ENCODE data around the gene UGGT1. TPM values are rescaled to one million over a fixed set of nuclear protein-coding genes. Genes with fewer than 3 reads are reported as not detected.

UGGT1 gene
- total RNA-seq, 1 donor from 2014 or later, result 49.8 TPM

DNA sequence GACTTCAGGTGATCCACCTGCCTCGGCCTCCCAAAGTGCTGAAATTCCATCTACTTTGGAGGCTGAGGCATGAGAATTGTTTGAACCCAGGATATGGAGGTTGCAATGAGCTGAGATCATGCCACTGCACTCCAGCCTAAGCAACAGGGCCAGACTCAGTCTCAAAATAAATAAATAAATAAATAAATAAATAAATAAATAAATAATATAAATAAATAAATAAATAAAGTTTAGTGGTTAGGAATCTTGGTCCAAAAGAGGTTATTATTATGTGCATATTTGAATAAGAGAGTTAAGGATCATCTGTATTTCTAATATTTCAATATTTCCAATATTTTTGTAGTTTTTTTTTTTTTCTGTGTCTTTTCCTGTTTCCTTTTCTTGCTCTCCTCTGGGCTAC is 136.9 kb downstream of the UGGT1 start:
- Histone ChIP-seq H3K36me3 (ENCODE audit: control insufficient read depth, insufficient read depth, low read length) (no peaks in the 10 kb centered on the region), H3K27me3 (ENCODE audit: control insufficient read depth, insufficient read depth, low read length) (no peaks in the 10 kb centered on the region), H3K4me3 (ENCODE audit: low read depth, low read length) (no peak overlapping the region)
- TF ChIP-seq, protein P1, sequence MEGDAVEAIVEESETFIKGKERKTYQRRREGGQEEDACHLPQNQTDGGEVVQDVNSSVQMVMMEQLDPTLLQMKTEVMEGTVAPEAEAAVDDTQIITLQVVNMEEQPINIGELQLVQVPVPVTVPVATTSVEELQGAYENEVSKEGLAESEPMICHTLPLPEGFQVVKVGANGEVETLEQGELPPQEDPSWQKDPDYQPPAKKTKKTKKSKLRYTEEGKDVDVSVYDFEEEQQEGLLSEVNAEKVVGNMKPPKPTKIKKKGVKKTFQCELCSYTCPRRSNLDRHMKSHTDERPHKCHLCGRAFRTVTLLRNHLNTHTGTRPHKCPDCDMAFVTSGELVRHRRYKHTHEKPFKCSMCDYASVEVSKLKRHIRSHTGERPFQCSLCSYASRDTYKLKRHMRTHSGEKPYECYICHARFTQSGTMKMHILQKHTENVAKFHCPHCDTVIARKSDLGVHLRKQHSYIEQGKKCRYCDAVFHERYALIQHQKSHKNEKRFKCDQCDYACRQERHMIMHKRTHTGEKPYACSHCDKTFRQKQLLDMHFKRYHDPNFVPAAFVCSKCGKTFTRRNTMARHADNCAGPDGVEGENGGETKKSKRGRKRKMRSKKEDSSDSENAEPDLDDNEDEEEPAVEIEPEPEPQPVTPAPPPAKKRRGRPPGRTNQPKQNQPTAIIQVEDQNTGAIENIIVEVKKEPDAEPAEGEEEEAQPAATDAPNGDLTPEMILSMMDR (IDR thresholded peaks at IDR 0.05; ENCODE audit: insufficient read depth, low read length, severe bottlenecking), result no peak
- DNase-seq (ENCODE audit: low read depth) (no peak), FAIRE-seq (no peak)

DNA sequence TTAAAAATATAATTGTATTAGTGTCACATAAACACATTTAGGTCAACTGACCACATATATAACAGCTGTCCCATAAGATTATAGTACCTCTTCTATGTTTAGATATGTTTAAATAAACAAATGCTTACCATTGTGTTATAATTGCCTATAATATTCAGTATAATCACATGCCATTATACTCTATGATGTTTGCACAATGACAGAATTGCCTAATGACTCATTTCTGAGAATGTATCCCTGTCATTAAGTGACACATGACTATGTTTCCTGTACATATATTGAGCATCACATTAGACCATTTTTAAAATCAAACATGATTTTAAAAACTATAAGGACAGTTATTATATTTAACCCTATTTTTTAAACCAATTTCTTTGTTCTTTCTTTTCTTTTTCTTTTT is 137.9 kb downstream of the UGGT1 start:
- DNase-seq (ENCODE audit: low read depth) (peak; percentile 81), FAIRE-seq (no peak)
- Histone ChIP-seq H3K36me3 (ENCODE audit: control insufficient read depth, insufficient read depth, low read length) (no peaks in the 10 kb centered on the region), H3K4me3 (ENCODE audit: low read depth, low read length) (no peak overlapping the region), H3K27me3 (ENCODE audit: control insufficient read depth, insufficient read depth, low read length) (no peaks in the 10 kb centered on the region)
- TF ChIP-seq, protein P1 (IDR thresholded peaks at IDR 0.05; ENCODE audit: insufficient read depth, low read length, severe bottlenecking), result no peak

DNA sequence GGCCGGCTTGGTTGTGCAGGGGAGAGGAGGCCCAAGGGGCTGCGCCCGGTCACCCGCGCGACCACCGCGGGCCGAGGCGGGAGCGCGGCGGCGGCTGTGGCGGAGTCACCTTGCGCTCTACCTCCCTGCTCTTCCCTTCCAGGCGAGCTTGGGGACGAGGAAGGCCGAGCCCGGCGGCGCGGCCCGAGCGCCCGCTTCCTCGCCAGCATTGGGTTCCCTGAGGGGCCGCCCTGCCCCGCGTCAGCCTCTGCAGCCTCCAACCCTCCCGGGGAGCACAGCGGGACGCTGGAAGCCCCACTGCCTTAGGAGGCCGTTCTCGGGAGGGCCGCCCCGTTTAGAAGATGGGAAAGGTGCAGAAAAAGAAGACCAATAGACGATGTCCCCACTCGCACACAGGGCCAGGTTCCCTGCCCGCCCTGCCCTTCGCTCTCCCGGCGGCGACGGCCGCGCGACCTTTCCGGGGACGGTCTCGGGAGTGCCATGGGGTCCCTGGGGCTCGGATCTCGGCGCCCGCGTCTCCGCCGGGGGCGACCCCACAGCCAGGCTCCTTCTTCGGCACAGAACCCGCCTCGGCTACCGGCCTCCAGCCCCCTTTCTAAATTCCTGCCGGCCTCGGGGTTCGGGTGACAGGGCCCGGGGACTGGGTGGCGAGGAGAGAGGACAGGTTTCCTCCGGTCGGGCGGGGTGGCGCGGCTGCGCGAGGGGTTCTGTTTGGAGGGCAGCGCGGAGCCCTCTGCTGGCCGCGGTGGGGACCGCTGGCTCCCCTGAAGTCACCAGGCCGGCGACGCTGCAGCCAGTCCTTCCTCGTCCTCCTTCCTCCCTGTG is 142.2 kb downstream of the UGGT1 start:
- DNase-seq (ENCODE audit: low read depth) (peak; percentile 53), FAIRE-seq (no peak)
- H3K4me3 ChIP-seq (ENCODE audit: low read depth, low read length), result peak overlapping the region; percentile 66
- no peaks in the 10 kb centered on the region for H3K36me3 ChIP-seq (ENCODE audit: control insufficient read depth, insufficient read depth, low read length)
- TF ChIP-seq, protein P1 (IDR thresholded peaks at IDR 0.05; ENCODE audit: insufficient read depth, low read length, severe bottlenecking), result peak; percentile 95
- H3K27me3 ChIP-seq (ENCODE audit: control insufficient read depth, insufficient read depth, low read length), result no peaks in the 10 kb centered on the region

DNA sequence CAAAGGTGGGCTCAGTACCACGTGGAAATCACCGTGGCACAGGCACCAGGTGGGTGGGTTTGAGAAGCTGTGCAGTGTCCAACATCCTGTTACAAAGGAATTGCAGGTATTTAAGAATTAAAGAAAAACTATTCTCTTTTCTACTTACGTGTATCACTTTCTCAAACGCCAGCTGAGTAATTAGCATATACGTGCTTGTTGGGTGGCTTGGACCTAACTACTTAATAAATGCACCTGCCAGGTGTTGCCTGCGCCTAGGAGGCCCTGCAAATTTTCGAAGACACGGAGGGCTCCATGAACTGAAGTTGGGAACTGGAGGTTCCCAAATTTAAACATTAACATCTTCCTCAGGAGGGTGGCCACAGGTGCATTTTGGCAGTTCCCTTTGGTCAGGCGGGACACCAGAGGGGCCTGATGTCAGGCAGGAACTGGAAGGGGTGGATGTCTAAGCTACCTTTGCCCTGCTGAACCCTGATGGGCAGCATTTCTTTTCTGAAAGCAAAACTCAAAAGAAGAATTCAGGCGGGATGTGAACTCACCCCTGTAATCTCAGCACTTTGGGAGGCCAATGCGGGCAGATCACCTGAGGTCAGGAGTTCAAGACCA is 142.9 kb downstream of the UGGT1 start:
- Histone ChIP-seq H3K36me3 (ENCODE audit: control insufficient read depth, insufficient read depth, low read length) (no peaks in the 10 kb centered on the region), H3K4me3 (ENCODE audit: low read depth, low read length) (peak overlapping the region; percentile 66), H3K27me3 (ENCODE audit: control insufficient read depth, insufficient read depth, low read length) (no peaks in the 10 kb centered on the region)
- TF ChIP-seq, protein P1 (IDR thresholded peaks at IDR 0.05; ENCODE audit: insufficient read depth, low read length, severe bottlenecking), result no peak
- DNase-seq (ENCODE audit: low read depth) (no peak), FAIRE-seq (no peak)

DNA sequence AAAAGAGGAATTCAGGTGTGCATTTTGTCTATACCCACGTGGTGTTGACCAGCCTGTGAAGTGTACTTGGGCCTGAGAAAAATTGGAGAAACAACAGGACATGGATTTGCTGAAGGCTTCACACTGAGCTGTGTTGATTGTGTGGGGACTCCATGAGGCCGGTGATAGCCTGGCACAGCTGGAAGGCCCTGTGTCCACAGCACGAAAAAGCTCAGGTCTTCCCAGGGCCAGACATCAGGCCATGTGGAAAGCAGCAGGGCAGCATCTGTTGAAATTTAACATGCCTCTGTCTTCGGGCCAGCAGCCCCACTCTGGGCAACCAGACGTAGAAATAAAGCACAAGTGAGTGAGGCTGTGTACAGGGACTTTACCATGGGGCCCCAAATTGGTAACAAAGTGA is 143.6 kb downstream of the UGGT1 start:
- Histone ChIP-seq H3K27me3 (ENCODE audit: control insufficient read depth, insufficient read depth, low read length) (no peaks in the 10 kb centered on the region), H3K4me3 (ENCODE audit: low read depth, low read length) (no peak overlapping the region), H3K36me3 (ENCODE audit: control insufficient read depth, insufficient read depth, low read length) (no peaks in the 10 kb centered on the region)
- TF ChIP-seq, protein P1 (IDR thresholded peaks at IDR 0.05; ENCODE audit: insufficient read depth, low read length, severe bottlenecking), result no peak
- no peak for FAIRE-seq
- no peak for DNase-seq (ENCODE audit: low read depth)
